Stimulated activated CD4-positive, alpha-beta T cell treated with anti-CD3 and anti-CD28 coated beads, Interleukin-1b, Interleukin-23, amount 100 ng/mL, for 48 hours (primary cell): Measurements from ENCODE around the gene GCLC.
A peak's percentile ranks its signal among the peaks of the same experiment; 100 is the strongest.
"Not testable (repeated sequence)": the region's sequence is repeated elsewhere in the genome, so short reads cannot be mapped to it uniquely, and the experiment has no call there.

Source experiments
- DNase-seq: peaks from one replicate; pipeline ENCODE4 v3.0.0-alpha.2; 2020

Gene GCLC

GRCh38 chr6:53556986-53557715 lies 12.2 kb upstream of the GCLC start:
- DNase-seq = no peak

- DNase-seq = not testable (repeated sequence)
Measured at GRCh38 chr6:53553600-53553999, 8.7 kb upstream of the GCLC start.

GRCh38 chr6:53551681-53552080 lies 6.8 kb upstream of the GCLC start:
- not testable (repeated sequence) for DNase-seq

- peak; percentile 92 for DNase-seq
Measured at GRCh38 chr6:53547811-53548496, 3.1 kb upstream of the GCLC start.

GRCh38 chr6:53547166-53547810 lies 2.4 kb upstream of the GCLC start:
- no peak for DNase-seq

GRCh38 chr6:53546281-53546680 lies 1.4 kb upstream of the GCLC start:
- DNase-seq = no peak

GRCh38 chr6:53544217-53544469 lies 758 bp downstream of the GCLC start:
- no peak for DNase-seq

- DNase-seq = no peak
Measured at GRCh38 chr6:53543359-53544216, 1.3 kb downstream of the GCLC start.

GRCh38 chr6:53541900-53542299 lies 3.0 kb downstream of the GCLC start:
- no peak for DNase-seq

GRCh38 chr6:53540129-53540692 lies 4.7 kb downstream of the GCLC start:
- DNase-seq = no peak

- DNase-seq = no peak
Measured at GRCh38 chr6:53539561-53539960, 5.3 kb downstream of the GCLC start.

GRCh38 chr6:53536561-53536960 lies 8.3 kb downstream of the GCLC start:
- DNase-seq = no peak

GRCh38 chr6:53532942-53533341 lies 12.0 kb downstream of the GCLC start:
- DNase-seq = no peak

GRCh38 chr6:53532061-53532797 lies 12.7 kb downstream of the GCLC start:
- DNase-seq = no peak

- no peak for DNase-seq
Measured at GRCh38 chr6:53530780-53531386, 14.0 kb downstream of the GCLC start.

- DNase-seq = no peak
Measured at GRCh38 chr6:53530346-53530745, 14.6 kb downstream of the GCLC start.

GRCh38 chr6:53529324-53530036 lies 15.4 kb downstream of the GCLC start:
- DNase-seq = no peak

- no peak for DNase-seq
Measured at GRCh38 chr6:53528107-53528506, 16.8 kb downstream of the GCLC start.

GRCh38 chr6:53527249-53527765 lies 17.6 kb downstream of the GCLC start:
- DNase-seq = no peak

- no peak for DNase-seq
Measured at GRCh38 chr6:53526000-53526399, 18.9 kb downstream of the GCLC start.

GRCh38 chr6:53524455-53524815 lies 20.5 kb downstream of the GCLC start:
- no peak for DNase-seq
